Measurements from ENCODE around the gene TEN1. TPM values are rescaled to one million over a fixed set of nuclear protein-coding genes. Genes with fewer than 3 reads are reported as not detected.

The TEN1 gene
- total and polyA plus RNA-seq, 2 of the 13 experiments (the other 11 are each of a cell fraction or from before 2014, with no cell fraction given), result 18.0 to 21.3 TPM

GRCh38 chr17:75979705-75980187 lies 706 bp downstream of the TEN1 start (continued):
- TF ChIP-seq ATF7 (IDR thresholded peaks at IDR 0.05) (no peak), ATF7 (CRISPR knock-in tag; IDR thresholded peaks at IDR 0.05) (peak; percentile 67; the same call in 1 of the 2 replicates), SPEN (CRISPR knock-in tag; IDR thresholded peaks at IDR 0.05; ENCODE audit: low read depth) (peak; percentile 42; the same call in 1 of the 2 replicates), SMC3 (IDR thresholded peaks at IDR 0.05; ENCODE audit: low read length) (no peak), ZNF704 (CRISPR knock-in tag; IDR thresholded peaks at IDR 0.05; ENCODE audit: borderline replicate concordance) (peak; percentile 67; the same call in 1 of the 2 replicates), ZNF547 (CRISPR knock-in tag; IDR thresholded peaks at IDR 0.05) (0 out of 2 replicates have a peak, but pooled peaks have one; percentile 1), CC2D1A (CRISPR knock-in tag; IDR thresholded peaks at IDR 0.05) (no peak), ZNF224 (CRISPR knock-in tag; IDR thresholded peaks at IDR 0.05) (no peak; the same call in 1 of the 2 replicates), ZBTB7A (CRISPR knock-in tag; IDR thresholded peaks at IDR 0.05) (0 out of 2 replicates have a peak, but pooled peaks have one; percentile 10), SNAI1 (CRISPR knock-in tag; IDR thresholded peaks at IDR 0.05; ENCODE audit: borderline replicate concordance) (0 out of 2 replicates have a peak, but pooled peaks have one; percentile 90), TOPORS (CRISPR knock-in tag; IDR thresholded peaks at IDR 0.05) (no peak; the same call in 1 of the 2 replicates), ZZZ3 (CRISPR knock-in tag; IDR thresholded peaks at IDR 0.05; ENCODE audit: borderline replicate concordance) (peak; percentile 6; the same call in 1 of the 2 replicates)

All from HepG2 (cell line).